GM12892 (cell line): ENCODE measurements around the gene SDK1.

ENCODE experiments used
- DNase-seq: peaks from one replicate; pipeline ENCODE4 v3.0.0; 2011; ENCODE audit not compliant: insufficient read length
- FAIRE-seq: peaks from 2 replicates; lab custom pipeline; 2011; peaks lifted over from hg19 to GRCh38; lab: Jason Lieb, UNC
- POLR2A ChIP-seq: IDR thresholded peaks from 2 replicates; pipeline ENCODE4 v1.6.1; 2011; ENCODE audit warnings: low read depth, low read length, control low read depth
- POLR2AphosphoS5 ChIP-seq: IDR thresholded peaks from 2 replicates; pipeline ENCODE4 v1.6.1; 2011; ENCODE audit warnings: low read depth, low read length, control low read depth
- TAF1 ChIP-seq: IDR thresholded peaks from 2 replicates; pipeline ENCODE4 v1.6.1; 2011; ENCODE audit warnings: low read depth, mild to moderate bottlenecking, control low read depth, low read length, borderline replicate concordance

The SDK1 gene

DNA sequence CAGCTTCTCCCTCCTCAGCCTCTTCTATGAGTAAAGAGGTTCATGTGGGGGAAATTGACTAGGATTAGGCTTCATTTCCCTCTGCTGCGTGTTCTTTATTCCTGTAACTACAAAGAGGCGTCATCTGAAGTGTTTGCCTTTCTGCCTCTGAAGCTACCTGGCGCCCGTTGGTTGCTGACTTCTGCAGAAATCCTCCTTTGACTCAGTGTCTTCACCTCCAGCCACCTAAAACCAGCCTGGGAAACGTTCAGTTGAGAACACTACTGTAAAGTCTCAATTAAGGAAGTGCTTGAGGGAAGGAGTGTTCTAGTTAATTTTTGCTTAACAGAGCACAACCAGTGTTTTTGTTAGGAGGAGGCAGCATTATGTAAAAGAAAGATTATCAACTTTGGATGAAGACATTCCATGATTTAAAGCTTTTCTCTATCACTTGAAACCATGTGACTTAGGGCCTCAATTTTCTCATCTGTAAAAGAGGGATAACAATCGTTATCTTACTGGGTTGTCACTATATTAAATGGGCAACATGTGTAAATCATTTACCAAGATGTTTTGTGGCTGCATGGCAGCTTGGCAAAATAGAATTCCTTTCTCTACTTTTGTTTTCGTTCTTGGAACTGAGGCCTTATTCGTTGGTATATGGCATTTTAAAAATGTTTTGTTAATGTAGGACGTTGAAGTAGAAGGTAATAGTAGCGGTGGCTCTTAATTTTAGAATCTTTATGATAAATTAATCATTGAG lies 642.9 kb downstream of the SDK1 start:
- FAIRE-seq (no peak), DNase-seq (no peak)
- TF ChIP-seq POLR2A (no peak), TAF1 (no peak), POLR2AphosphoS5 (no peak)

DNA sequence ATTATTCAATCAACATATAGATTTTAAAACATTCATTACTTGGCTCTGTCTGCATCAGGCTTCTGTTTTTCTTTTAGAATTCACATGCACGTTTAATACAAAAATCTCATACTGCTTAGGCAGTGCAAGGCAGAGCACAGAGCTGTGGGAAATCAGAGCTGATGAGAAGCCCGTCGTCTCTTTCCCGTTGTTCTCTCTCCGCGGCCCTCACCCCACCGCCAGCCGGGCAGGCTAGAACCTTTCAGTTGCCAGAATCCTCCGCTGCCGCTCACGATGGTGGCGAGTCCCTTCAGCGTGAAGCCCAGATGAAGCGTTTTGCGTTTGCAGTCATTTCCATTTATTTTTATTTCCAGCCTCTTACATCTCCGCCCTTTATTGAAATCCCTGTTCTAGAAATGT lies 648.2 kb downstream of the SDK1 start:
- DNase-seq (no peak), FAIRE-seq (no peak)
- TF ChIP-seq TAF1 (no peak), POLR2AphosphoS5 (no peak)

DNA sequence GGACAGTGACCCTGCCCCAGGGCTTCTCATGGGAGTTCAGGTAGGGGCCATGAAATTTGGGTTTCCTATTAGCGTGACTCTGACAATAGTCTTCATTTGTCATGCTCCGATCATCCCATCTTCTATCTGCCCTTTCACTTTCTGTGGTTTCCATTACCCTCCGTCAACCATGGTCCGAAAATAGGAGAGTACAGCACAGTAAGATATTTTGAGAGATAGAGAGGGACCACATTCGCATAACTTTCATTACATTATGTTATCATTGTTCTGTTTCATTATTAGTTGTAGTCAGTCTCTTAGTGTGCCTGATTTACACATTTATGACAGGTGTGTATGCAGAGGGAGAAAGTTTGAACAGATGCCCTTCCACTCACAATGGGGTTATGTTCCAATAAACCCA lies 649.2 kb downstream of the SDK1 start:
- TF ChIP-seq POLR2A (no peak), POLR2AphosphoS5 (no peak), TAF1 (no peak)
- no peak for DNase-seq
- no peak for FAIRE-seq

DNA sequence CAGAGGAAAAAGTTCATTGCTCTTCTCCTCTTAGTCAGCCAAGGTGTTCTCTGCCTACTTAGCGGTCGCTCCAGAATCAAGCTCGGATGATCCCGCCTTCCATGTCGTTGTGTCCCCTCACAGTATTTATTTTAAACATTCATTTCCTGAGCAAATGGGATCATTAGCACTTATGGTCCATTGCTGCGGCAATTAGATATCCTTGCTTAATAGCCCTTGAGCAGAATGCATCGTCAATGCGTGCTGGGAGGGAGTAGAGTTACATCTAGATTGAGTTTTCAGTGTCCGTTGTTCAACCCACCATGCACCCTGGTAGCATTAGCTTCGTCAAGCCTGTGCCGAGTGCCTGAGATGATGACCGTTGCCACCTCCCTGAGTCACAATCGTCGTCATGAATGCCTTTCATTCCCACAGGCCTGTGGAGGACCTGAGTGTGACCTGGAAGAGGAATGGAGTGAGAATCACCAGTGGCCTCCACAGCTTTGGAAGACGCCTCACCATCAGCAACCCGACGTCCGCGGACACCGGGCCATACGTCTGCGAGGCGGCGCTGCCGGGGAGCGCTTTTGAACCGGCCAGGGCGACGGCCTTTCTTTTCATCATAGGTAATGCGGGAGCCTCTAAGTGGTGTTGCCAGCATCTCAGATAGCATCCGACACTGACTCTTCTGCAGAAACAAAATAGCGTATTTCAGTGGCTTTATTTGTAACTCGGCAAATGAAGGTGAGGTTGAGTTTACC lies 650.4 kb downstream of the SDK1 start:
- TF ChIP-seq TAF1 (no peak), POLR2A (no peak), POLR2AphosphoS5 (no peak)
- FAIRE-seq, result no peak
- no peak for DNase-seq

GRCh38 chr7:3953133-3953532 lies 652.1 kb downstream of the SDK1 start:
- DNase-seq (no peak), FAIRE-seq (no peak)
- TF ChIP-seq POLR2AphosphoS5 (no peak), POLR2A (no peak), TAF1 (no peak)

GRCh38 chr7:3953946-3954345 lies 652.9 kb downstream of the SDK1 start:
- TF ChIP-seq POLR2AphosphoS5 (no peak), POLR2A (no peak), TAF1 (no peak)
- DNase-seq (no peak), FAIRE-seq (no peak)

- FAIRE-seq (no peak), DNase-seq (no peak)
- TF ChIP-seq POLR2A (no peak), TAF1 (no peak), POLR2AphosphoS5 (no peak)
Measured at GRCh38 chr7:3955026-3955425, 654.0 kb downstream of the SDK1 start.

DNA sequence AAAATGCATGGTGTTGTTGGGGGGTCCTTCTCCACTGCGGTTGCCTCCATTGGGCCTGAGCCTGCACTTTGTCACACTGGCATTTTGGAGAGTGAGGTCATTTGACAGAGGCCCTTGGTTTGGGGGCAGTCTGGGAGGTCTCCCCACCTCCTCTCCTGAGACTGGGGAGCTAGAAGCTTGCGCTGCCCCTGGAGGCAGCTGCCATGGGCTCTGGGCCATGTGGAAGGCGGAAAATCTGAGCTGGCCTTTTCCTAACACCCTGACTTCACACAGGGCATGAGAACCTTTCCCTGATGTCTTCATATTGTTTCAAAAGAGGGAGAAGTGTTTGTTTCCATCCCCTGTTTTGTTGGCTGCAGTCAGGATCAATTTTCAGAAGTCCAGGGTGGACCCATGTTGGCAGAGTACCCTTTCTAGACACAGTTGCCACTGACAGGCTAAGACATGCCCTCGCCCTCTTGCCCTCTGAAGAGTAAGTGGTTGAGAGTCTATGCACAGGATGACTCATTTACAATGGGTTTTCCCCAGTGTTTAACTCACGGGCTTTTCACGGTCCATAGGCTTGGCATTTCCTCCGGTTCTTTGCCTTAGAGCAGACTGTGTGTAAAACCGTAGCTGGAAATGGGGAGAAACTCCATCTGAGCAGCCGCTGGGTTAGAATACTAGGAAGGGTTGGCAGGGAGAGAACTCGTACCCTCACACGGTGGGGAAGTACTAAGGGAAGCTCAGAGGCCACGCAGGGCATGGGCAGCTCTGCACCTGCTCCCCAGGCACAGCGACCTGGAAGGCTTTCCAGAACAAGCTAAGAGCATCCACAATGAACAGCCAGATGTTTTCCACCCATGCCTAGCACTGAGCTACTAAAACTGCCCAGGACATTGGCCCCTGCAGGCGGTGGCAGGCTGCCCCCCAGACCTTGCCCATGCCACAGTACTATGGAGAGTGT lies 655.0 kb downstream of the SDK1 start:
- no peak for DNase-seq
- no peak for FAIRE-seq
- no peak for TF ChIP-seq TAF1
- no peak for TF ChIP-seq POLR2A
- TF ChIP-seq POLR2AphosphoS5, result no peak

GRCh38 chr7:3956949-3957348 lies 655.9 kb downstream of the SDK1 start:
- no peak for FAIRE-seq
- TF ChIP-seq POLR2A (no peak), POLR2AphosphoS5 (no peak), TAF1 (no peak)
- no peak for DNase-seq

GRCh38 chr7:3957472-3958108 lies 656.5 kb downstream of the SDK1 start:
- FAIRE-seq (no peak), DNase-seq (no peak)
- TF ChIP-seq POLR2A, result no peak
- no peak for TF ChIP-seq TAF1
- no peak for TF ChIP-seq POLR2AphosphoS5
